HUES6 (cell line): Measurements from ENCODE around the gene TMEM267.
"Not testable (repeated sequence)": the region's sequence is repeated elsewhere in the genome, so short reads cannot be mapped to it uniquely, and the experiment has no call there.

Source experiments
- H3K27ac ChIP-seq: 2 replicates; pipeline ENCODE4 v1.7.0; 2013; ENCODE audit warnings: low read depth, mild to moderate bottlenecking, low read length, inconsistent platforms
- H3K27me3 ChIP-seq: 2 replicates; pipeline ENCODE4 v1.6.1; 2013; ENCODE audit warnings: low read length; ENCODE audit not compliant: control insufficient read depth, insufficient read depth
- H3K36me3 ChIP-seq: 2 replicates; pipeline ENCODE4 v1.6.1; 2013; ENCODE audit warnings: low read length; ENCODE audit not compliant: control insufficient read depth, insufficient read depth
- H3K4me1 ChIP-seq: 2 replicates; pipeline ENCODE4 v1.6.1; 2013; ENCODE audit warnings: low read length; ENCODE audit not compliant: control insufficient read depth, insufficient read depth
- H3K4me3 ChIP-seq: 2 replicates; pipeline ENCODE4 v1.5.1; 2013; ENCODE audit warnings: low read depth, low read length
- H3K9ac ChIP-seq: one replicate; pipeline ENCODE4 v1.6.1; 2013; ENCODE audit warnings: mild to moderate bottlenecking, low read length
- H3K9me3 ChIP-seq: 2 replicates; pipeline ENCODE4 v1.6.1; 2013; ENCODE audit warnings: low read depth, low read length; ENCODE audit not compliant: control insufficient read depth, insufficient read depth

TMEM267 gene

GRCh38 chr5:43402524-43403066 is 81.1 kb downstream of the TMEM267 start:
- not testable (repeated sequence) for H3K27me3 ChIP-seq

GRCh38 chr5:43401827-43402226 is 81.8 kb downstream of the TMEM267 start:
- Histone ChIP-seq H3K36me3 (no peaks in the 10 kb centered on the region), H3K27ac (no peak overlapping the region), H3K4me1 (no peaks in the 10 kb centered on the region), H3K9me3 (no peaks in the 10 kb centered on the region), H3K4me3 (no peak overlapping the region), H3K9ac (no peak overlapping the region), H3K27me3 (peaks cover 4% of the 10 kb centered on the region; the same call in 1 of the 2 replicates)

More at GRCh38 chr5:43402524-43403066, 81.1 kb downstream of the TMEM267 start:
- H3K9ac ChIP-seq, H3K4me3 ChIP-seq, H3K4me1 ChIP-seq, H3K36me3 ChIP-seq, H3K27ac ChIP-seq, H3K9me3 ChIP-seq: not testable (repeated sequence)

GRCh38 chr5:43400082-43400481 is 83.6 kb downstream of the TMEM267 start:
- H3K9me3 ChIP-seq: no peaks in the 10 kb centered on the region
- no peaks in the 10 kb centered on the region for H3K4me1 ChIP-seq
- H3K4me3 ChIP-seq: no peak overlapping the region
- peaks cover 12% of the 10 kb centered on the region; the same call in 1 of the 2 replicates for H3K27me3 ChIP-seq
- no peaks in the 10 kb centered on the region for H3K36me3 ChIP-seq
- H3K9ac ChIP-seq: no peak overlapping the region
- no peak overlapping the region for H3K27ac ChIP-seq

GRCh38 chr5:43396762-43397304 is 86.8 kb downstream of the TMEM267 start:
- peaks cover 12% of the 10 kb centered on the region; the same call in 1 of the 2 replicates for H3K27me3 ChIP-seq
- no peaks in the 10 kb centered on the region for H3K36me3 ChIP-seq
- H3K27ac ChIP-seq: no peak overlapping the region
- H3K4me3 ChIP-seq: peak overlapping the region; percentile 63; the same call in 1 of the 2 replicates
- H3K4me1 ChIP-seq: no peaks in the 10 kb centered on the region
- H3K9me3 ChIP-seq: no peaks in the 10 kb centered on the region
- no peak overlapping the region for H3K9ac ChIP-seq
